ENCODE data around the gene AKR7A3. TPM values are rescaled to one million over a fixed set of nuclear protein-coding genes. Genes with fewer than 3 reads are reported as not detected.

AKR7A3 gene
- total and polyA plus RNA-seq, 2 of the 4 experiments (the other 2 are of a cell fraction): 0.18 to 0.62 TPM

- H3K4me3 ChIP-seq (ENCODE audit: insufficient read depth, low read depth, low read length): no peak overlapping the region
- dilution Hi-C loops (cut with HindIII; ENCODE audit: low sequenced_read_pairs, unreplicated experiment) (no loop called here), intact Hi-C loops (cut with micrococcal nuclease) (no loop called here), in situ Hi-C loops (cut with MboI; ENCODE audit: low sequenced_read_pairs) (no loop called here)
- no peak overlapping the region for H4K5ac ChIP-seq (ENCODE audit: low read depth, low read length)
- H2AFZ ChIP-seq (replicated peaks; ENCODE audit: low read length, poor library complexity): no peak overlapping the region
- H4K20me1 ChIP-seq (ENCODE audit: insufficient read depth, low read length): no peaks in the 10 kb centered on the region
- no peak overlapping the region for H3K18ac ChIP-seq (ENCODE audit: low read depth, low read length)
- H2BK120ac ChIP-seq (ENCODE audit: low read depth, low read length): no peak overlapping the region
- no peak for DNase-seq
- H3K36me3 ChIP-seq (ENCODE audit: control insufficient read depth, insufficient read depth, low read length): peaks cover 3% of the 10 kb centered on the region
- no peak overlapping the region for H4K91ac ChIP-seq (ENCODE audit: insufficient read depth, low read depth, low read length)
- H3K4me1 ChIP-seq (ENCODE audit: control insufficient read depth, insufficient read depth, low read length): peaks cover 3% of the 10 kb centered on the region; the same call in 1 of the 2 replicates
- H3K9ac ChIP-seq (ENCODE audit: low read depth, low read length): no peak overlapping the region
- ChIA-PET CTCF (no interaction called here), POLR2A (ENCODE audit: unreplicated experiment) (no interaction called here)
- no peak overlapping the region for H2AK9ac ChIP-seq (replicated peaks; ENCODE audit: low read depth, low read length, poor library complexity)
- H3K79me1 ChIP-seq (ENCODE audit: low read depth in 1 of 2, low read length in 2 of 2): no peaks in the 10 kb centered on the region; a peak in 1 of 4 replicates
- no peak overlapping the region for H2BK5ac ChIP-seq (ENCODE audit: low read depth, low read length, poor library complexity, severe bottlenecking)
- H2BK20ac ChIP-seq (ENCODE audit: low read depth, low read length): no peak overlapping the region
- H3K27me3 ChIP-seq (ENCODE audit: control insufficient read depth, insufficient read depth, low read length): no peaks in the 10 kb centered on the region
- TF ChIP-seq POLR2A (IDR thresholded peaks at IDR 0.05; ENCODE audit: low read depth, low read length) (no peak), RFX5 (IDR thresholded peaks at IDR 0.05; ENCODE audit: low read depth, low read length) (no peak), CHD1 (IDR thresholded peaks at IDR 0.05; ENCODE audit: low read depth, low read length) (no peak), MXI1 (IDR thresholded peaks at IDR 0.05; ENCODE audit: borderline replicate concordance, low read depth, low read length) (no peak), FOS (IDR thresholded peaks at IDR 0.05; ENCODE audit: low read depth, low read length) (no peak), RCOR1 (IDR thresholded peaks at IDR 0.05; ENCODE audit: insufficient replicate concordance, low read length) (no peak), NFE2L2 (IDR thresholded peaks at IDR 0.05; ENCODE audit: low read depth, low read length) (no peak), RAD21 (IDR thresholded peaks at IDR 0.05; ENCODE audit: low read length) (no peak), MAFK (IDR thresholded peaks at IDR 0.05; ENCODE audit: low read depth, low read length) (no peak), SMC3 (IDR thresholded peaks at IDR 0.05; ENCODE audit: low read depth, low read length) (no peak), CTCF (conservative IDR thresholded peaks at IDR 0.05; ENCODE audit: low read depth, low read length) (no peak), CEBPB (IDR thresholded peaks at IDR 0.05; ENCODE audit: low read depth, low read length) (no peak), MAZ (IDR thresholded peaks at IDR 0.05; ENCODE audit: borderline replicate concordance, low read depth, low read length) (no peak), USF2 (IDR thresholded peaks at IDR 0.05; ENCODE audit: low read depth, low read length) (no peak)
- no peak overlapping the region for H3K14ac ChIP-seq (replicated peaks; ENCODE audit: low read depth, low read length)
- BruUV-seq (replicated peaks): no TSS peak
- H3K23ac ChIP-seq (ENCODE audit: low read depth, low read length): no peak overlapping the region
- no peak overlapping the region for H3K56ac ChIP-seq (ENCODE audit: extremely low read depth, insufficient read depth, low read length)
- H3K4me2 ChIP-seq (ENCODE audit: low read depth, low read length): no peak overlapping the region
- H3K9me1 ChIP-seq (ENCODE audit: insufficient read depth, low read length): no peaks in the 10 kb centered on the region
- H3K4ac ChIP-seq (ENCODE audit: low read depth, low read length): no peak overlapping the region
- 100% methylated on average over 1 of the region's 8 CpGs; no CpG with 5 or more reads in 1 of the 2 experiments for WGBS, 2 experiments (ENCODE audit: extremely low coverage in 2 of 2, insufficient read length in 1 of 2)
- H2BK15ac ChIP-seq (ENCODE audit: low read depth, low read length): no peak overlapping the region
- H3K27ac ChIP-seq (ENCODE audit: insufficient read depth, low read length): no peak overlapping the region
- no peak overlapping the region for H2AK5ac ChIP-seq (ENCODE audit: low read depth, low read length)
- no peak overlapping the region for H4K8ac ChIP-seq (ENCODE audit: low read depth in 2 of 2, low read length in 2 of 2)
- ATAC-seq (ENCODE audit: low read depth): no peak
- no peaks in the 10 kb centered on the region for H3K9me3 ChIP-seq (ENCODE audit: control insufficient read depth, insufficient read depth, low read length)
These were observed 3.7 kb downstream of the AKR7A3 start for GRCh38 chr1:19284881-19285280.

Data from IMR-90 (cell line).